AG04449 (cell line): ENCODE data around the gene DOCK2.

Experiments used
- CTCF ChIA-PET: fragments of 350-600 bp; formaldehyde crosslinking; extraction: SDS; loops from one replicate; lab custom pipeline; 2021; ENCODE audit warnings: antibody characterized with exemption; lab: Yijun Ruan, JAX
- POLR2A ChIA-PET: fragments of 400-600, 350-600 bp; formaldehyde crosslinking; extraction: SDS; loops from one replicate; lab custom pipeline; 2020; ENCODE audit warnings: antibody characterized with exemption, inconsistent platforms; lab: Yijun Ruan, JAX
- DNase-seq: peaks from one replicate; pipeline ENCODE4 v3.0.0-alpha.2; 2010; ENCODE audit warnings: low read depth, low spot score
- H3K4me3 ChIP-seq: 2 replicates; pipeline ENCODE4 v1.5.1; 2011; ENCODE audit warnings: low read depth, mild to moderate bottlenecking, control low read depth, low read length
- TF ChIP-seq, protein P1 (sequence below): IDR thresholded peaks from one replicate; pipeline ENCODE4 v1.5.1; 2011; ENCODE audit warnings: mild to moderate bottlenecking, moderate library complexity, low read length, control low read depth, inconsistent platforms; ENCODE audit not compliant: insufficient read depth; ENCODE audit errors: missing control alignments

DOCK2 gene

GRCh38 chr5:169935762-169936161 is 298.7 kb downstream of the DOCK2 start:
- ChIA-PET POLR2A (no interaction called here), CTCF (interaction anchor here (1.1 to 3.0 kb wide), 3 partner anchors 10 to 45 kb away, joined by 3 to 20 read pairs (median 3); partner anchors contain the start of gene INSYN2B)
- no peak for DNase-seq
- TF ChIP-seq, protein P1, sequence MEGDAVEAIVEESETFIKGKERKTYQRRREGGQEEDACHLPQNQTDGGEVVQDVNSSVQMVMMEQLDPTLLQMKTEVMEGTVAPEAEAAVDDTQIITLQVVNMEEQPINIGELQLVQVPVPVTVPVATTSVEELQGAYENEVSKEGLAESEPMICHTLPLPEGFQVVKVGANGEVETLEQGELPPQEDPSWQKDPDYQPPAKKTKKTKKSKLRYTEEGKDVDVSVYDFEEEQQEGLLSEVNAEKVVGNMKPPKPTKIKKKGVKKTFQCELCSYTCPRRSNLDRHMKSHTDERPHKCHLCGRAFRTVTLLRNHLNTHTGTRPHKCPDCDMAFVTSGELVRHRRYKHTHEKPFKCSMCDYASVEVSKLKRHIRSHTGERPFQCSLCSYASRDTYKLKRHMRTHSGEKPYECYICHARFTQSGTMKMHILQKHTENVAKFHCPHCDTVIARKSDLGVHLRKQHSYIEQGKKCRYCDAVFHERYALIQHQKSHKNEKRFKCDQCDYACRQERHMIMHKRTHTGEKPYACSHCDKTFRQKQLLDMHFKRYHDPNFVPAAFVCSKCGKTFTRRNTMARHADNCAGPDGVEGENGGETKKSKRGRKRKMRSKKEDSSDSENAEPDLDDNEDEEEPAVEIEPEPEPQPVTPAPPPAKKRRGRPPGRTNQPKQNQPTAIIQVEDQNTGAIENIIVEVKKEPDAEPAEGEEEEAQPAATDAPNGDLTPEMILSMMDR: no peak
- no peak overlapping the region for H3K4me3 ChIP-seq

DNA sequence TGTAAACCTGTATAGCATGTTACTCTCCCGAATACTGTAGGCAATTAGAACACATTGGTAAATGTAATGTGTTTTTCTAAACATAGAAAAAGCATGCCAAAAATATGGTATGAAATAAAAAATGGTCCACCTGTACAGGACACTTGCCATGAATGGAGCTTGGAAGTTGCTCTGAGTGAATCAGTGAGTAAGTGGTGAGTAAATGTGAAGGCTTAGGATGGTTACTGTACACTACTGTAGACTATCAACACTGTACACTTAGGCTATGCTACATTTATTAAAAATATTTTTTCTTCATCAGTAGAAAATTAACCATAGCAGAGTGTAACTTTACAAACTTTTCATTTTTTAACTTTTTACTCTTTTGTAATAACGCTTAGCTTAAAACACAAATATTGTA is 301.4 kb downstream of the DOCK2 start:
- TF ChIP-seq, protein P1: no peak
- POLR2A ChIA-PET: no interaction called here
- CTCF ChIA-PET: interaction anchor here (1.4 kb wide), 1 partner anchor 41 kb away, joined by 5 read pairs; the partner anchor contains the start of gene INSYN2B
- no peak overlapping the region for H3K4me3 ChIP-seq
- no peak for DNase-seq

GRCh38 chr5:169939731-169940130 is 302.7 kb downstream of the DOCK2 start:
- POLR2A ChIA-PET: no interaction called here
- TF ChIP-seq, protein P1: no peak
- DNase-seq: no peak
- CTCF ChIA-PET: interaction anchor here (2.0 kb wide), 1 partner anchor 41 kb away, joined by 7 read pairs; the partner anchor contains the start of gene INSYN2B
- no peak overlapping the region for H3K4me3 ChIP-seq

- TF ChIP-seq, protein P1: no peak
- DNase-seq: no peak
- CTCF ChIA-PET: interaction anchor here (1.4 to 2.0 kb wide), 2 partner anchors 39 to 240 kb away, joined by 4 to 7 read pairs; partner anchors contain the start of gene INSYN2B
- POLR2A ChIA-PET: no interaction called here
- H3K4me3 ChIP-seq: no peak overlapping the region
Observed at GRCh38 chr5:169941542-169941941, 304.5 kb downstream of the DOCK2 start.

GRCh38 chr5:169942181-169942580 is 305.1 kb downstream of the DOCK2 start:
- POLR2A ChIA-PET: no interaction called here
- TF ChIP-seq, protein P1: no peak
- CTCF ChIA-PET: interaction anchor here (1.0 to 1.1 kb wide), 3 partner anchors 18 to 182 kb away, joined by 3 to 4 read pairs (median 3); no protein-coding TSS in a partner anchor
- H3K4me3 ChIP-seq: no peak overlapping the region
- DNase-seq: peak; percentile 47

- ChIA-PET POLR2A (no interaction called here), CTCF (interaction anchor here (0.7 to 1.1 kb wide), 5 partner anchors 19 to 241 kb away, joined by 3 to 6 read pairs (median 3); partner anchors contain the start of gene INSYN2B)
- no peak overlapping the region for H3K4me3 ChIP-seq
- TF ChIP-seq, protein P1: no peak
- no peak for DNase-seq
Observed at GRCh38 chr5:169943026-169943425, 306.0 kb downstream of the DOCK2 start.
